Aorta (tissue), 5 donors: ENCODE data around the gene INPP5K. TPM values are rescaled to one million over a fixed set of nuclear protein-coding genes. Genes with fewer than 3 reads are reported as not detected.
A peak's percentile ranks its signal among the peaks of the same experiment; 100 is the strongest.

Experiments
- ATAC-seq: fragments of 200-7000 bp; cut with Tn5 transposase; one replicate; pipeline ENCODE4 v1.9.1; 2022; ENCODE audit warnings: moderate library complexity; ENCODE audit not compliant: low FRiP score
- DNase-seq, 2 donors: peaks; one replicate each; pipeline ENCODE4 v3.0.0-alpha.2; 2020
- H3K27ac ChIP-seq, 2 donors: one replicate each; pipeline ENCODE4 v1.5.1; 2013; ENCODE audit warnings: low read length in 2 of 2, mild to moderate bottlenecking in 2 of 2, moderate library complexity in 2 of 2, control low read depth in 1 of 2, inconsistent platforms in 1 of 2, low read depth in 1 of 2
- H3K27me3 ChIP-seq, 2 donors: one replicate each; pipeline ENCODE4 v1.6.1; 2013; ENCODE audit warnings: control low read depth in 1 of 2, low read length in 1 of 2, mild to moderate bottlenecking in 1 of 2, moderate library complexity in 1 of 2; ENCODE audit not compliant: insufficient read depth in 2 of 2, control insufficient read depth in 1 of 2
- H3K36me3 ChIP-seq, 2 donors: one replicate each; pipeline ENCODE4 v1.6.1; 2013; ENCODE audit warnings: control low read depth in 1 of 2, low read length in 1 of 2, mild to moderate bottlenecking in 1 of 2; ENCODE audit not compliant: insufficient read depth in 2 of 2, control insufficient read depth in 1 of 2
- H3K4me1 ChIP-seq, 2 donors: one replicate each; pipeline ENCODE4 v1.6.1; 2013; ENCODE audit warnings: low read length in 2 of 2, control low read depth in 1 of 2, mild to moderate bottlenecking in 1 of 2, moderate library complexity in 1 of 2; ENCODE audit not compliant: insufficient read depth in 2 of 2, control insufficient read depth in 1 of 2
- H3K4me3 ChIP-seq, 2 donors: one replicate each; pipeline ENCODE4 v1.5.1; 2013; ENCODE audit warnings: low read length in 2 of 2, control low read depth in 1 of 2, mild to moderate bottlenecking in 1 of 2
- H3K9me3 ChIP-seq: one replicate; pipeline ENCODE4 v1.6.1; 2013; ENCODE audit warnings: mild to moderate bottlenecking, low read length; ENCODE audit not compliant: control insufficient read depth
- WGBS, 2 donors: extraction: QIAGEN DNeasy Blood & Tissue Kit; methylation state at CpG; one replicate each; pipeline ENCODE4 v1.1.7; 2013; 5-methylcytosine and 5-hydroxymethylcytosine counted together
- intact Hi-C, 2 donors: fragments of 100-400 bp; cut with DNase I; formaldehyde crosslinking; loops; one replicate each; pipeline versions ENCODE4 v1.14.2 to v1.15.0; 2022
- polyA plus RNA-seq, 2 donors: library from polyadenylated mRNA; stranded (reverse); fragments of 200-250 nt; gene quantifications; one replicate each; pipeline ENCODE4 v1.2.3, GENCODE V29; 2013
- total RNA-seq, 2 donors: library from RNA; stranded (reverse); fragmentation: NEBNext Ultra II Directional; extraction: Animal tissue kit (Norgen Biotek cat#: 25700); gene quantifications; one replicate each; pipeline ENCODE4 v1.2.1, GENCODE V29; 2021
- donor health status: healthy with polysubstance abuse.
- donor health status: Bipolar disorder and iron deficiency.
- donor health status: DM: no; HTN: no; CAD: no.
- donor health status: DM: no; HTN: no; CAD: no.
- donor health status: DM: yes; HTN: yes; CAD: no.

INPP5K gene
- total and polyA plus RNA-seq, 4 donors: 13.5 to 51.3 (median 38.2) TPM

- no peaks in the 10 kb centered on the region for H3K27me3 ChIP-seq
- no peaks in the 10 kb centered on the region for H3K9me3 ChIP-seq
- H3K27ac ChIP-seq: peak overlapping the region; percentile 23 to 96
- ATAC-seq (peak; percentile 60), DNase-seq (peak; percentile 93 to 97)
- peaks cover 0 to 2% of the 10 kb centered on the region in 2 donors for H3K36me3 ChIP-seq
- H3K4me3 ChIP-seq: peak overlapping the region in 1 of 2 donors; percentile 7
- H3K4me1 ChIP-seq: no peaks in the 10 kb centered on the region
- intact Hi-C loops: no loop called here
- 4 to 9% methylated on average over 60 to 74 of the region's 74 CpGs for WGBS, 2 donors
Measured at GRCh38 chr17:1486802-1487695, 29.4 kb downstream of the INPP5K start.

GRCh38 chr17:1485423-1486376, 30.7 kb downstream of the INPP5K start:
- WGBS, 2 donors: 1% methylated on average over 89 to 127 of the region's 127 CpGs
- Histone ChIP-seq H3K4me3 (peak overlapping the region; percentile 78 to 90), H3K4me1 (no peaks in the 10 kb centered on the region), H3K9me3 (no peaks in the 10 kb centered on the region), H3K36me3 (peaks cover 0 to 2% of the 10 kb centered on the region in 2 donors), H3K27me3 (no peaks in the 10 kb centered on the region), H3K27ac (peak overlapping the region; percentile 92 to 96)
- ATAC-seq (peak; percentile 59), DNase-seq (peak; percentile 84 to 93)
- intact Hi-C loops: no loop called here

DNA sequence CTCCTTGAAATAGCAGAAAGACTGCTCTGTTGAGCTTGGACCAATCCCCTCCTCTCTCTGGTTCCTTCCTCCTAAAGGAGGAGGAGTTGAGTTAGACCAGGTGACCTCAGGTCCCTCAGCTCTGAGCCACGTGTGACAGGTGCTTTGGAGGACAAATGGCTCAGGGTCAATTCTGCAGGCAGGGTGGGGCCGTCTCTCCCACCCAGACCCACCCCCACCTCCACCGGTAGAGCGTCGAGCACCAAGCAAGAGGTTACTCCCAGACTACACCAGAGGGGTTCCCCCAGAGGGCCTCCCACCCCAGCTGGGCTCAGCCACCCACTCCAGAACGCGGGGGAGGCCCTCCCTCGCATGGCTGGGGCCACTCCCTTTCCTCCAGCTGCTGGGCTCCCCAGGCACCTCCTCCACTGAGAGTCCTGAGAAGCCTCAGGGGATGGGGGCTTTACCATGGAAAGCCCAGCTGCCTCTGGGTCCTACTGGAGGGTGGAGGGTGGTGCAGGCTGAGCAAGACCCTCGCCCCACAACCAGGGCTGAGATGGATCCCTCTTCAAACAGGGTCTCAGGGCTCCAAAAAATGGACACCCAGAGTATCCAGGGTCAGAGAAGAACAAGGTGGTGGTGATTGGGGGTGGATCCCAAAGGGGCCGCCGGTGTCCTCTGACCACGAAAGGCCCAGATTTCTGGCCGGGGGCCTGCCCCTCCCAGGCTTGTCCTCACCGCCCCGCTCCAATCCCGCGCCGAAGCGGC, 31.6 kb downstream of the INPP5K start:
- peaks cover 0 to 6% of the 10 kb centered on the region in 2 donors for H3K36me3 ChIP-seq
- H3K27ac ChIP-seq: peak overlapping the region; percentile 55 to 92
- H3K9me3 ChIP-seq: no peaks in the 10 kb centered on the region
- H3K27me3 ChIP-seq: no peaks in the 10 kb centered on the region
- H3K4me3 ChIP-seq: peak overlapping the region; percentile 78 to 90
- WGBS, 2 donors: 3% methylated on average over 19 of the region's 19 CpGs
- DNase-seq (peak in 1 of 2 donors; percentile 69), ATAC-seq (no peak)
- no peaks in the 10 kb centered on the region for H3K4me1 ChIP-seq
- intact Hi-C loops: no loop called here

DNA sequence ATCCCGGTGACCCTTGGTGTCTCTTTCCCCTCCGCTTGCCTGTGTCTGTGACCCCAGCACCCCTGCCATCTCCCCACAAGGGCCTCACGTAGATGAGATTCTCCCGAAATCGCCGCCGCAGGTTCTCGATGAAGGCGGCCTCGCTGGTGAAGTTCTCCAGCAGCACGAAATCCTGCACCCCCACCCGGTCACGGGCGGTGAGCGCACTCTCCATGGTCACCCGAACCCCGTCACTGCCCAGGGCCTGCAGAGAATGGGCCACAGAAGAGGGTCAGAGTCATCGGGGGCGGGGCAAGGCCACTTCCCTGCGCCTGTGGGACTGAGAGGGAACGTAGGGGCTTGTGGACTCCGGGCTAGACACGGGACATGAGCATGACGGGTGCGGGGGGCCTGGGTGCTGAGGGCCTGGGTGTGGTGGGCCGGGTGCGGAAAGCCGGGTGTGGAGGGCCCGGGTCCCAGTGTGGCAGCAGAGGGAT, 32.3 kb downstream of the INPP5K start:
- DNase-seq (no peak), ATAC-seq (no peak)
- Histone ChIP-seq H3K9me3 (no peaks in the 10 kb centered on the region), H3K36me3 (peaks cover 0 to 6% of the 10 kb centered on the region in 2 donors), H3K4me1 (no peaks in the 10 kb centered on the region), H3K4me3 (no peak overlapping the region), H3K27me3 (no peaks in the 10 kb centered on the region), H3K27ac (peak overlapping the region in 1 of 2 donors; percentile 15)
- intact Hi-C loops: no loop called here
- 92% methylated on average over 29 of the region's 29 CpGs for WGBS, 2 donors

GRCh38 chr17:1482680-1483079, 33.7 kb downstream of the INPP5K start:
- no peak for ATAC-seq
- intact Hi-C loops: no loop called here
- no peaks in the 10 kb centered on the region for H3K27me3 ChIP-seq

DNA sequence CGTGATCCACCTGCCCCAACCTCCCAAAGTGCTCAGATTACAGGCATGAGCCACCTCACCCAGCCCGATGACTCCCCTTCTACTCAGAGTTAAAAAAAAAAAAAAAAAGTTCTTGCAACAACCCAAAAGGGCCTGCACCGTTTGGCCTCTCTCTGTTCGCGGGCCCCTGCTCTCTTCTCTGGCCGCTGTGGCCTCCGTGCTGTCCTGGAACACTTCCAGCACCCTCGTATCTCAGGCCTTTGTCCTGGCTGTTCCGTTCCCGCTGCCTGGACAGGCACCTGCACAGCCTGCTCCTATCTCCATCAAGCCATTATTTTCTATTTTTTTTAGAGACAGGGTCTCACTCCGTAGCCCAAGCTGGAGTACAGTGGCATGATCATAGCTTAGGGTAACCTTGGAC, 34.7 kb downstream of the INPP5K start:
- intact Hi-C loops: no loop called here
- Histone ChIP-seq H3K27me3 (no peaks in the 10 kb centered on the region), H3K4me3 (no peak overlapping the region), H3K27ac (no peak overlapping the region), H3K36me3 (peaks cover 0 to 14% of the 10 kb centered on the region in 2 donors), H3K4me1 (no peaks in the 10 kb centered on the region), H3K9me3 (no peaks in the 10 kb centered on the region)
- ATAC-seq: no peak
- no peak for DNase-seq
- WGBS, 2 donors: 52 to 63% methylated on average over 11 of the region's 11 CpGs

More at GRCh38 chr17:1482680-1483079, 33.7 kb downstream of the INPP5K start:
- no peak overlapping the region for H3K27ac ChIP-seq
- peaks cover 0 to 10% of the 10 kb centered on the region in 2 donors for H3K36me3 ChIP-seq
- no peak for DNase-seq
- no peak overlapping the region for H3K4me3 ChIP-seq
- no peaks in the 10 kb centered on the region for H3K4me1 ChIP-seq
- H3K9me3 ChIP-seq: no peaks in the 10 kb centered on the region
- WGBS, 2 donors: 64 to 70% methylated on average over 20 of the region's 20 CpGs

GRCh38 chr17:1480747-1481465, 35.5 kb downstream of the INPP5K start:
- WGBS, 2 donors: 46 to 49% methylated on average over 18 of the region's 18 CpGs
- DNase-seq (no peak), ATAC-seq (no peak)
- H3K27ac ChIP-seq: no peak overlapping the region
- intact Hi-C loops: no loop called here
- H3K9me3 ChIP-seq: no peaks in the 10 kb centered on the region
- no peaks in the 10 kb centered on the region for H3K27me3 ChIP-seq
- no peaks in the 10 kb centered on the region for H3K4me1 ChIP-seq
- peaks cover 0 to 14% of the 10 kb centered on the region in 2 donors for H3K36me3 ChIP-seq
- H3K4me3 ChIP-seq: no peak overlapping the region
